SJCRH30 (cell line): ENCODE measurements around the gene SPDYE18. TPM values are rescaled to one million over a fixed set of nuclear protein-coding genes. Genes with fewer than 3 reads are reported as not detected.
"Not testable (repeated sequence)": the region's sequence is repeated elsewhere in the genome, so short reads cannot be mapped to it uniquely, and the experiment has no call there.

Experiments used
- DNase-seq, 2 experiments: peaks; one replicate each; pipeline ENCODE4 v3.0.0-alpha.2; 2015 to 2020
- H3K27ac ChIP-seq: fragments of 250-450 bp; sonication (Bioruptor Pico); 2 replicates; pipeline ENCODE4 v1.5.1; 2020; ENCODE audit warnings: mild to moderate bottlenecking, moderate library complexity
- H3K27me3 ChIP-seq: fragments of 250-450 bp; sonication (Bioruptor Pico); 2 replicates; pipeline ENCODE4 v1.5.1; 2020; ENCODE audit warnings: mild to moderate bottlenecking, moderate library complexity
- H3K36me3 ChIP-seq: fragments of 250-450 bp; sonication (Bioruptor Pico); 2 replicates; pipeline ENCODE4 v1.5.1; 2020; ENCODE audit warnings: mild to moderate bottlenecking, moderate library complexity
- H3K4me1 ChIP-seq: fragments of 250-450 bp; sonication (Bioruptor Pico); 2 replicates; pipeline ENCODE4 v1.5.1; 2020; ENCODE audit warnings: mild to moderate bottlenecking, moderate library complexity
- H3K4me3 ChIP-seq: fragments of 250-450 bp; sonication (Bioruptor Pico); 2 replicates; pipeline ENCODE4 v1.5.1; 2020; ENCODE audit warnings: mild to moderate bottlenecking, moderate library complexity
- H3K9me3 ChIP-seq: fragments of 250-450 bp; sonication (Bioruptor Pico); replicated peaks from 2 replicates; pipeline ENCODE4 v1.5.1; 2020; ENCODE audit warnings: mild to moderate bottlenecking, moderate library complexity
- total RNA-seq: library from RNA; depleted of rRNA; stranded (reverse); fragments of >200 nt; shearing (Covaris generic); gene quantifications from 2 replicates; pipeline ENCODE4 v1.2.3, GENCODE V29; 2014; rRNA removed

The SPDYE18 gene
- not detected in 2 replicates for total RNA-seq

GRCh38 chr7:77062557-77062956, at the start of gene SPDYE18:
SPDYE18 (minus strand) TSS chr7:77062558; CDS start chr7:77060512, 2,046 bp downstream.
- not testable (repeated sequence) for H3K36me3 ChIP-seq, H3K27ac ChIP-seq, H3K27me3 ChIP-seq, DNase-seq, H3K4me1 ChIP-seq, H3K9me3 ChIP-seq, H3K4me3 ChIP-seq

GRCh38 chr7:77108362-77108761, 46.0 kb upstream of the SPDYE18 start:
- not testable (repeated sequence) for H3K4me3 ChIP-seq, H3K27ac ChIP-seq

DNA sequence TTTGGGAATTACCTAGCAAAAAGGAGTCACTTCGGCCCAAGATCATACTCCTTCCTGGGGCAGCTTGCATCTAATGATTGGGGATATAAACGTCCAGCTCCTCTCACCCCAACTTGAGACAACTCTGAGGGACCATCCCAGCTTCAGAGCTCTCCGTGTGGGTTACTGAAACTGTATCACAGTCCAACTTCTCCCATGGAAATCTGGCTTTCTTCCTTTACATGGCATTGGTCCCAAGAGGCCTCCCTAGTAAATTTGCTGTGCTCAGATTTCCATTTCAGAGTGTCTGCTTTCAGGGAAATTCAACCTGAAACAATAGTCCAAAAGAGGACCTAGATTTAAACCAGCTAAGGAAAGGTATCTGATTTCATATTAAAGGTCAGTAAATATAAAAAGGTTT, 45.3 kb upstream of the SPDYE18 start:
- not testable (repeated sequence) for H3K27me3 ChIP-seq, H3K36me3 ChIP-seq, H3K4me1 ChIP-seq, H3K9me3 ChIP-seq, H3K4me3 ChIP-seq, H3K27ac ChIP-seq
- DNase-seq: peak in 1 of 2 experiments; percentile 1

More at GRCh38 chr7:77108362-77108761, 46.0 kb upstream of the SPDYE18 start:
- H3K4me1 ChIP-seq, H3K27me3 ChIP-seq, DNase-seq, H3K9me3 ChIP-seq, H3K36me3 ChIP-seq: not testable (repeated sequence)

- not testable (repeated sequence) for H3K27ac ChIP-seq, H3K4me1 ChIP-seq, H3K36me3 ChIP-seq, H3K9me3 ChIP-seq, H3K27me3 ChIP-seq, DNase-seq, H3K4me3 ChIP-seq
Measured at GRCh38 chr7:77105904-77106303, 43.5 kb upstream of the SPDYE18 start.

DNA sequence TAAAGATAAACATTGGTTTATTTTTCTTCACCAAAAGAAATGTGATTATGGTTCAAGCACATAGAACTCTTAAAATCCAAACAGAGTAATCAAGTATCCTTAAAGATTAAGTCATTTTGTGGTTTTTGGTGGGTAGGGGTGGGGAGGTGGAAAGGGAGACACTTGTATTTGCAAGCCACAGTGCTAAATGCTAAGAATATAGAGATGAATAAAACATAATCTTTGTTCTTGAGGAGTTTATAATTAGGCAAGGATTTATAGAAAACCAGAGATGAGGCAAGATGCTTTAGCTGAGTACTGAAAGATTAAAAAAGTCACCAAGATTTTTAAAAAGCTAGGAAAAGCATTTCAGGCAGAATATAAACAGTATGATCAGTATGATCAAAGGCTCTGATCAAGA, 40.3 kb upstream of the SPDYE18 start:
- H3K27me3 ChIP-seq, H3K4me1 ChIP-seq, H3K36me3 ChIP-seq, DNase-seq, H3K9me3 ChIP-seq, H3K4me3 ChIP-seq, H3K27ac ChIP-seq: not testable (repeated sequence)

- not testable (repeated sequence) for H3K9me3 ChIP-seq, H3K4me3 ChIP-seq, H3K27me3 ChIP-seq, H3K4me1 ChIP-seq, H3K36me3 ChIP-seq, DNase-seq, H3K27ac ChIP-seq
Measured at GRCh38 chr7:77101187-77101586, 38.8 kb upstream of the SPDYE18 start.

- not testable (repeated sequence) for H3K36me3 ChIP-seq, H3K27me3 ChIP-seq, H3K9me3 ChIP-seq, H3K27ac ChIP-seq, H3K4me1 ChIP-seq, DNase-seq, H3K4me3 ChIP-seq
Measured at GRCh38 chr7:77100501-77100900, 38.1 kb upstream of the SPDYE18 start.

DNA sequence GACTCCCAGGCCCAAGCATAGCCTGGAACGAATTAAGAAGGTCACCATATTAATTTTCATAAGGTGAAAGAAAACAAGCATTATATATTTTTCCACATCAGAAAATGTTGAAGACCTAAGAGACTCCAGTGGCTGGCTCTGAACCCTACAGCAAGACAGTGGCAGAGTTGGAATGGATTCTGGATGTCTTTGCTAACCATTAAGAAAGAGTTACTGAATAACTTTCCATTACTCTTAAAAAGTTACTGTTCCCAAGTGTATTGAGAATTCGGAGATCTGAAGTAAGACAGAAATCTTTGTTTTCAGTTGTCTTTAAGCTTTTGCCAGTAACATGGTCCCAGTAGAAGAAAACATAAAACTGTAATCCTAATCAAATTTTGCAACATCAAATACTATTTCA, 29.9 kb upstream of the SPDYE18 start:
- H3K36me3 ChIP-seq, H3K9me3 ChIP-seq, H3K27me3 ChIP-seq, H3K4me1 ChIP-seq, H3K27ac ChIP-seq, H3K4me3 ChIP-seq, DNase-seq: not testable (repeated sequence)

DNA sequence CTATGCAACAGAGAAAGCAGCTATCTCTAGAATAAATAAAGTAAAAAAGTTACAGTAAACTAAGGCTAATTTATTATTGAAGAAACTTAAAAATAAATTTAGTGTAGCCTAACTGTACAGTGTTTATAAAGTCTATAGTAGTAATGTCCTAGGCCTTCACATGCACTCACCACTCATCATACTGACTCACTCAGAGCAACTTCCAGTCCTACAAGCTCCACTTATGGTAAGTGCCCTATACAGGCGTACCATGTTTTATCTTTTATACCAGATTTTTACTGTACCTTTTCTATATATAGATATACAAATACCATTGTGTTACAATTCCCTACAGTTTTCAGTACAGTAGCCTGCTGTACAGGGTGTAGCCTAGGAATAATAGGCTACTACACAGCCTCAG, 19.8 kb upstream of the SPDYE18 start:
- not testable (repeated sequence) for H3K9me3 ChIP-seq, H3K4me3 ChIP-seq, H3K27ac ChIP-seq, H3K4me1 ChIP-seq, DNase-seq, H3K27me3 ChIP-seq, H3K36me3 ChIP-seq

- not testable (repeated sequence) for H3K36me3 ChIP-seq, H3K9me3 ChIP-seq, H3K27me3 ChIP-seq, H3K27ac ChIP-seq, H3K4me1 ChIP-seq, H3K4me3 ChIP-seq, DNase-seq
Measured at GRCh38 chr7:77080236-77080635, 17.9 kb upstream of the SPDYE18 start.

DNA sequence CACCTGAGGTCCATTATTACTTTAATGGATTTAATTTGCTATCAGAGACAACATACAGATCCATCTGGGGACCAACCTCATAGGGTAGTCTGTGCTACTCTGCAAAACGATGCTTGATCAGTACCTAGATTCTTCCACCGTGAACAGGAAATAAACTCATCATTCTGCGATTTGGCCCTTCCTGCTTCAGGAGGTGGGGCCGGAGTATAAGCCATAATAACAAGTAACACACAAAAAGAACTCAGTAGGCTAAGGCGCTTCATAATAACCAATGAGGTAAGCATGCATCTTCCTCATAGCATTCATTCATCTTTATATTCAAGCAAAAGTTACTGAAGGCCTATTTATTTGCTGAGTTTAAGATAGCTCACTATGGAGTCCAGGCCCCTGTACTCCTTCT, 17.3 kb upstream of the SPDYE18 start:
- H3K4me3 ChIP-seq, DNase-seq, H3K36me3 ChIP-seq, H3K27me3 ChIP-seq, H3K9me3 ChIP-seq, H3K4me1 ChIP-seq, H3K27ac ChIP-seq: not testable (repeated sequence)

DNA sequence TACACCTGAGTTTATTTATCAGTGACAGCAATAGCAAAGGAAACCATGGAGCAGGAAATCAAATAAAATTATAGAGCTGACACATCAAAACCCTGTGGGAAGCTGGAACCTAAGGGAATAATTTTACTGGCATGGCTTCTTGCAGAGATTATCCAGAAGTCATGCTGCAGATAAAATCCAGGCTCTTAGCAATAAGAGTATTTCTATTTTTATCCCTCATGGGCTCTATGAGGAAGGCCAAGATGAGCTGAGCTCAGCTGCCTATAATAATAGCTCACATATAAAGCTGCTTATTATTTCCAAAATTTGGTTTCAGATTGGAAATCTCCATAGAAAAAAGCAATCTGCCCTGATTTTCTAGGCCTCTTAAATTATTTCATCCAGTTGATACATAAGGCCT, 16.8 kb upstream of the SPDYE18 start:
- not testable (repeated sequence) for H3K36me3 ChIP-seq, H3K9me3 ChIP-seq, H3K4me3 ChIP-seq, H3K27ac ChIP-seq, H3K27me3 ChIP-seq, DNase-seq, H3K4me1 ChIP-seq

DNA sequence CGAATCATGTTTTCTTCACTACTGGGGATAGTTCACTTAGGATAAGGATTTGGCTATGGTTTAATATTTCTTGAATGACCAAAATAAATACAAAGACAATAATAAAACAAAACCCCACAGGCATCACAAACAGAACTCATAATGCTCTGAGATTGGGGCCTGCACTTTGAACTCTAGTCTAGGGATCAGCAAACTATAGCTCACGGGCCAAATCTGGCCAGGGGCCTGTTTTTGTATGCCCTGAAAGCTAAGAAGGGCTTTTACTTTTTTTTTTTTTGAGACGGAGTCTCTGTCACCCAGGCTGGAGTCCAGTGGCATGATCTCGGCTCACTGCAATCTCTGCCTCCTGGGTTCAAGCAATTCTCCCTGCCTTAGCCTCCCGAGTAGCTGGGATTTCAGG, 14.7 kb upstream of the SPDYE18 start:
- H3K9me3 ChIP-seq, H3K27me3 ChIP-seq, H3K4me3 ChIP-seq, H3K27ac ChIP-seq, H3K36me3 ChIP-seq, H3K4me1 ChIP-seq, DNase-seq: not testable (repeated sequence)

- not testable (repeated sequence) for H3K4me3 ChIP-seq, H3K4me1 ChIP-seq, H3K27me3 ChIP-seq, H3K27ac ChIP-seq, H3K36me3 ChIP-seq, DNase-seq, H3K9me3 ChIP-seq
Measured at GRCh38 chr7:77074786-77075396, 12.5 kb upstream of the SPDYE18 start.

DNA sequence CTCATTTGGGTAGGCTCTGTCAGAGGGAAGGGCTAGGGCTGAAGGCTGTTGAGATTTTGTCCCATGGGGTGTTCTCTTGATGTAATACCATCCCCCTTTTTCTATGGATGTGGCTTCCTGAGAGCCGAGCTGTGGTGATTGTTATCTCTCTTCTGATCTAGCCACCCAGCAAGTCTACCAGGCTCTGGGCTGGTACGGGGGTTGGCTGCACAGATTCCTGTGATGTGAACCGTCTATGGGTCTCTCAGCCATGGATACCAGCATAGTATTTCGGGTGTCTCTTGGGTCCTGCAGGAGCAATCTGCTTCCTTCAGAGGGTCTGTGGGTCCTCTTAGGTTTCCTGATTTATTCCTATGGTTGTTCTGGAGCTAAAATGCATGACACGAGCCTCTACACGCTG, 8.8 kb upstream of the SPDYE18 start:
- not testable (repeated sequence) for DNase-seq, H3K36me3 ChIP-seq, H3K27me3 ChIP-seq, H3K4me3 ChIP-seq, H3K27ac ChIP-seq, H3K4me1 ChIP-seq, H3K9me3 ChIP-seq

DNA sequence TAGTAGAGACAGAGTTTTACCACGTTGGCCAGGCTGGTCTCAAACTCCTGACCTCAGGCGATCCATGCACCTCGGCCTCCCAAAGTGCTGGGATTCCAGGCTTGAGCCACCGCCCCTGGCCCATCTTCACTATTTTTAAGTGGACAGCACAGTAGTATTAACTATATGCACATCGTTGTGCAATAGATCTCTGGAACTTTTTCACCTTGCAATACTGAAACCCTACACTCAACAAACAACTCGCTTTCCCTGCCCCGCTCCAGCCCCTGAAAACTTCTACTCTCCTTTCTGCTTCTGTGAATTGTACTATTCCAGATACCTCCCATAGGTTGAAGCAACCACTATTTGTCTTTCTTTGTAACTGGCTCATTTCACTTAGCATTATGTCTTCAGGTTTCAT, 3.5 kb upstream of the SPDYE18 start:
- H3K4me1 ChIP-seq, DNase-seq, H3K27me3 ChIP-seq, H3K36me3 ChIP-seq, H3K4me3 ChIP-seq, H3K27ac ChIP-seq, H3K9me3 ChIP-seq: not testable (repeated sequence)

GRCh38 chr7:77063732-77064131, 1.4 kb upstream of the SPDYE18 start:
- not testable (repeated sequence) for H3K9me3 ChIP-seq, H3K27ac ChIP-seq, DNase-seq, H3K36me3 ChIP-seq, H3K27me3 ChIP-seq, H3K4me1 ChIP-seq, H3K4me3 ChIP-seq
